Ectodermal cell (in vitro differentiated cells): ENCODE results near the gene HAPLN2.
"Not testable (repeated sequence)": the region's sequence is repeated elsewhere in the genome, so short reads cannot be mapped to it uniquely, and the experiment has no call there.

Experiments
- H3K27ac ChIP-seq: 2 replicates; pipeline ENCODE4 v1.7.0; 2013; ENCODE audit warnings: mild to moderate bottlenecking, low read depth, low read length; ENCODE audit not compliant: insufficient read depth, poor library complexity, severe bottlenecking
- H3K27me3 ChIP-seq: 2 replicates; pipeline ENCODE4 v1.7.0; 2013; ENCODE audit warnings: mild to moderate bottlenecking, low read length; ENCODE audit not compliant: insufficient read depth, control insufficient read depth, poor library complexity, severe bottlenecking
- H3K36me3 ChIP-seq: one replicate; pipeline ENCODE4 v1.7.0; 2013; ENCODE audit warnings: low read length; ENCODE audit not compliant: control insufficient read depth, insufficient read depth
- H3K4me1 ChIP-seq: one replicate; pipeline ENCODE4 v1.7.0; 2013; ENCODE audit warnings: low read length; ENCODE audit not compliant: control insufficient read depth, insufficient read depth
- H3K4me3 ChIP-seq: 2 replicates; pipeline ENCODE4 v1.7.0; 2013; ENCODE audit warnings: low read depth, low read length, control low read depth; ENCODE audit not compliant: insufficient read depth
- H3K9me3 ChIP-seq: 2 replicates; pipeline ENCODE4 v1.7.0; 2013; ENCODE audit warnings: mild to moderate bottlenecking, low read length, moderate library complexity; ENCODE audit not compliant: control insufficient read depth
- WGBS, 2 experiments: methylation state at CpG; one replicate each; pipeline ENCODE4 v1.1.7; 2013; ENCODE audit warnings: missing lambda C conversion rate in 2 of 2; 5-methylcytosine and 5-hydroxymethylcytosine counted together

HAPLN2 gene

GRCh38 chr1:156629823-156630449 lies 10.7 kb downstream of the HAPLN2 start:
- Histone ChIP-seq H3K36me3 (no peaks in the 10 kb centered on the region), H3K27ac (no peak overlapping the region), H3K9me3 (no peaks in the 10 kb centered on the region), H3K27me3 (peaks cover 71% of the 10 kb centered on the region), H3K4me1 (peaks cover 2% of the 10 kb centered on the region), H3K4me3 (no peak overlapping the region)
- 91% methylated on average over 8 of the region's 8 CpGs for WGBS, 2 experiments

- H3K4me1 ChIP-seq, H3K36me3 ChIP-seq, H3K4me3 ChIP-seq, H3K27ac ChIP-seq, H3K9me3 ChIP-seq: not testable (repeated sequence)
- WGBS, 2 experiments: 64 to 65% methylated on average over 9 of the region's 9 CpGs
- H3K27me3 ChIP-seq: peaks cover 71% of the 10 kb centered on the region
Observed at GRCh38 chr1:156631152-156631551, 11.9 kb downstream of the HAPLN2 start.

DNA sequence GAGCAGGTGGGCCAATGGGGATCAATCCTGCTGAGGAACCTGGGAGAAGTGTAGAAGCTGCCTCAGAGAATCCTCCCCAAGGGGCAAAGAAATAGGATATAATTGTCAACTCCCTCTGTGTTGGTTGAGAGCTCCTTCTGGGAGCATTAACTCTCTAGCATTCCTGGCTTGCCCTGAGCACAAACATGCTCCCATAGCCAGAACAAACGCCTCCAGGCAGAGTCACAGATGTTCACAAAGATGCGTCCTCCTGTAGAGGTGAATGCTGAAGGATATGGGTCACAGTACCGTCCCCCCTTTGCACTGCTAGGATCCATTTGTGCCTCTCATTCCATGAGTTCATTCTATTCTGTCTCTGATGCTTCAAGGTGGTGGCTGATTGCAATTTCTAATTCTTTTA lies 13.1 kb downstream of the HAPLN2 start:
- Histone ChIP-seq H3K9me3 (no peaks in the 10 kb centered on the region), H3K36me3 (no peaks in the 10 kb centered on the region), H3K4me3 (no peak overlapping the region), H3K27me3 (peaks cover 69% of the 10 kb centered on the region), H3K4me1 (no peaks in the 10 kb centered on the region), H3K27ac (no peak overlapping the region)
- WGBS, 2 experiments: 76% methylated on average over 3 of the region's 3 CpGs

DNA sequence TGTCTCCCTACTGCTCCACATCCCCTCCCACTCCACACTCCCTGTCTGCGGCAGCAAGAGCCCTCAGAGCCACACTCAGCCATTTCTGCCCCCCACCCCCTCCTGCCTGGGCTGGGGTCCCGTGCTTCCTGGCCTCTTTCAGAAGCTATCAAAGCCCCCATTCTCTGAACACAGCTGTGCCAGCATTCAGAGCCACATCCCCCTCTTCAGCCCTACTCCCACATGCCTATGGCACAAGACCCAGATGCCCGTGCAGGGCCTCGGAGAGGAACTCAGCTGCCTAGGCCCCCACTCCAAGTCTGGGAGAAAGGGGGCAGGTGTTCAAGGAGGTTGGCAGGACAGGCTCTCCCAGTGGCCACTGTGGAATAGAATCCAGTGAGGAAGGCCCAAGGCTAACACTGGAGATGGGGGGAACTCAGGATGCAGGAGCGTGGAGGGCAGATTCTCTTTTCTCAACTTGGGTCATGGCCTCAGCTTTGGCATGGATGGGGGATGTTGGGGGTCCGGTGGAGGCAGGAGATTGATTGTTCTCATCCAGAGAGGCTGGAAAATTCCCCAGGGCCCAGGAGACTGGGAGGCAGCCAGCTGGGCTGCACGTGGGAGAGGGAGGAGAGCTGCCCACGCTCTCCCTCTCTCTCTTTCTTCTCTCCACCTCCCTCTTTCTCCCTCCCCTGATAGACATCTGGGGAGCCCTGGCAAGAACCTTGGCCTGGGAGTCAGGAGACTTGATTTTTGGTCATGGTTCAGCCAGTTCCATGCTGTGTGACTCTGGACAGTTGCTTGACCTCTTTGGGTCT lies 19.2 kb downstream of the HAPLN2 start:
- Histone ChIP-seq H3K27ac (no peak overlapping the region), H3K27me3 (peaks cover 99% of the 10 kb centered on the region), H3K9me3 (no peaks in the 10 kb centered on the region), H3K4me3 (no peak overlapping the region), H3K36me3 (no peaks in the 10 kb centered on the region), H3K4me1 (peaks cover 10% of the 10 kb centered on the region)
- 72 to 75% methylated on average over 7 to 8 of the region's 8 CpGs for WGBS, 2 experiments

- Histone ChIP-seq H3K4me3 (no peak overlapping the region), H3K27ac (no peak overlapping the region), H3K36me3 (no peaks in the 10 kb centered on the region), H3K27me3 (peaks cover 99% of the 10 kb centered on the region), H3K9me3 (no peaks in the 10 kb centered on the region), H3K4me1 (peaks cover 10% of the 10 kb centered on the region)
- WGBS, 2 experiments: 78 to 79% methylated on average over 6 of the region's 6 CpGs
Observed at GRCh38 chr1:156639601-156640101, 20.4 kb downstream of the HAPLN2 start.

DNA sequence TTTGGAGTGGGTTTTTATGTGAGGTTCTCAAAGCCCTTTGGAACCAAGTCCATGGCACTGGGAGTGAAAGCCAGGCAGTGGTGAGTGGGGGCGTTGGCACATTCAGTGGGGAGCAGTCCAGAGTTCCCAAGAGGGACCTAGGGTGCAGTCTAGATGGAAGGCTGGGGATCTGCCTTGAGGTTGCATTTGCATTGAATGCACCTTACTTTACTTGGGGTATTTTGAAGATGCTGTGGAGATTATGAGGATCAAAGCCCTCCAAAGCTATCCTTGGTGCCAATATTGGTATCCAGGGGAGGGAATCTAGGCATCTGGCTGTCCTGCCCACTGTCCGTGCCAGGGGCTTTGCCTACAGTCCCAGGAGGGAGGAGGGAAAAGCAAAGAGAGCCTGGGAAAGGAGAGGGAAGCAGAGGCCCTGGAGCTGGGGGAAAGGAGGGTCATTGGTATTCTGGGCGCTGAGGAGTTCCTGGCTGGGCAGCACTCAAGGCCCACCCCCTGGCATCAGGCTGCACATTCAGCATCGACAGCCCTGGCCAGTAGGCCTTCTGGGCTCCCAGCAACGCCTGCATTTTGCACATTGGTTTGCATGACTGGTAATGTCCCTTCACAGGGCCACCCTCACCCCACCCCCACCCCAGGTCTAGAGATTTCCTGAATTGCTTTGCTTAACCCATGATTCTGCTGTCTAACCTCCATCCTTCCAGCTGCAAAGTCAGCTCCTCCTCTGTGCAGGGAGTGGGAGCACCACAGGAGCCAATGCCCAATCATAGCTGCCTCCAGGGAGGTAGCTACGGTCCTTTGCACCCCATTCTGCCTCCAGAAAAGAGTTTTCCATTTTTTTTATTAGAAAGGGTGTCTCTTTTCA lies 21.9 kb downstream of the HAPLN2 start:
- no peak overlapping the region for H3K27ac ChIP-seq
- H3K9me3 ChIP-seq: no peaks in the 10 kb centered on the region
- H3K4me1 ChIP-seq: peaks cover 10% of the 10 kb centered on the region
- H3K36me3 ChIP-seq: no peaks in the 10 kb centered on the region
- WGBS, 2 experiments: 42 to 50% methylated on average over 6 of the region's 6 CpGs
- peaks cover 99% of the 10 kb centered on the region for H3K27me3 ChIP-seq
- peak overlapping the region; percentile 26 for H3K4me3 ChIP-seq

- WGBS, 2 experiments: 0% methylated on average over 40 to 46 of the region's 46 CpGs
- Histone ChIP-seq H3K27ac (no peak within 1 kb of the TSS), H3K27me3 (peaks cover 95% of the 10 kb centered on the region), H3K4me1 (peaks cover 10% of the 10 kb centered on the region), H3K4me3 (peak within 1 kb of the TSS; percentile 39), H3K9me3 (no peaks in the 10 kb centered on the region), H3K36me3 (no peaks in the 10 kb centered on the region)
Observed at GRCh38 chr1:156641761-156642264, 22.6 kb downstream of the HAPLN2 start, which contains the start of gene BCAN. Gene BCAN (plus strand): TSS chr1:156642117. CDS start chr1:156646055, 3,938 bp downstream.

DNA sequence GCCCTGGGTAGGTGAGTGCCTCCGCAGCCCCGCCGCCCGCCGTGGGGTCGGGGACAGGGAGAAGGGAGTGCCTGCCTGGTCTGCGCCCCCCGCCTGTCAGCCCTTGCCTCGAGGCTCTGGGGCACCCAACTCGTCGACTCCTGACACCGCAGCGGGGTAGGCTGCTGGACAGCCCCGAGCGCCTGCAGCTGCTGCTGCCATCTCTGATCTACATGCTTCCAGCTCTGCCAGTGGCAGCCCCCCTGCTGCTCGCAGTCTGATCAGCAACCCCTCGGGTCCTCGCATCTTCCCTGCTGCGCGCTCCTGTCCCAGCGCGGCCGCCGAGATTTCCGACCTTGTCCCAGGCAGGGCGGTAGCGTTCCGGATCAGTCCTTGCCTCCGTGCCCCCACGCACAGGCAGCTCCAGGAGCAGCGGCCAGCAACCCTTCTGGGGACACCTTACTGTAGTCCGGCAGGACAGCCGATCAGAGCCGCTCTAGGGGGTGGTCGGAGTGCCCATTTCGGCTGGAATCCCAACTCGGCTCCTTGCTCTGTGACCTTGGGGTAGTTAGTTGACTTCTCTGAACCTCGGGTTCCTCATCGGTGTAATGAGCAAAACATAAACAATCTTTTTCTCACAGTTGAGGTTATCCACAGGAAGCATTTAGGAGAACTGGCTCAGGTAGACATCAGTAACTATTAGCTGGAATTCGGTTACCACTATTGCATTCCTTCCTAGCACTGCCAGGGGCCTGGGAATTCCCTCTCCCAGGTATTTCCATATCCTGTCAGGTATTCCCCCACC lies 23.2 kb downstream of the HAPLN2 start:
- Histone ChIP-seq H3K9me3 (no peaks in the 10 kb centered on the region), H3K27me3 (peaks cover 93% of the 10 kb centered on the region), H3K36me3 (no peaks in the 10 kb centered on the region), H3K4me3 (peak overlapping the region; percentile 39), H3K27ac (no peak overlapping the region), H3K4me1 (peaks cover 10% of the 10 kb centered on the region)
- 7 to 8% methylated on average over 40 of the region's 40 CpGs for WGBS, 2 experiments

DNA sequence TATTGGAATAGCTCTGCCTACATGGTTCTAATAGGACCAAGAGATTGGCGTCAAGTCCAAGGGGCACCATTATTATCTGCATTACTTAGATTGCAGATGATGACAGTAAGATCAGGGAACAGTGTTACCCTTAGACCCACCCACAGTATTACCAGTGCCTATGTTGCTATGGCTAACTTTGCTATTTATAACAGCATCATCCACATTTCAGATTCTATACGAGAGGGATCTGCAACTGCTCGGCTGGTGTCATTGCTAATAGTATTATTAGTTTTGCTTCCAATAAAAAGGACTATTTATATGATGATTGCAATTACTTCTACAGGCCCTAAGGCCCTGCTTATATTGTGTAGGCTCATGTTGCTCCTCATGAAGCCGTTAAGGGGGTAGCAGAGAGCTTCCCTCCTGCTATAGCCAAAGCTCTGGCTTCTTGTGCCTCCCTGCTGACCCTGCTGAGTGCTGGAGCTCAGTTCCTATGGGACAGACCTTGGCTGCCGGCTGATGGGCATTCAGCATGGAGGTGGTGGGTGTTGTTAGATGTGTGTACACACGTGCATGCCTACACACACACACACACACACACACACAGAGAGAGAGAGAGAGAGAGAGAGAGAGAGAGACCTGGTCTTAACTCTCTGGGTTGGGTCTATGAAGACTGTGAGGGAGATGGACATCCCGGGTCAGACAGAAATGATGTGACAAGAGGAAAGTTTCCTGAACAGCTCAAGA lies 24.0 kb downstream of the HAPLN2 start:
- Histone ChIP-seq H3K4me3 (no peak overlapping the region), H3K36me3 (no peaks in the 10 kb centered on the region), H3K27ac (no peak overlapping the region), H3K9me3 (no peaks in the 10 kb centered on the region), H3K4me1 (peaks cover 10% of the 10 kb centered on the region), H3K27me3 (peaks cover 93% of the 10 kb centered on the region)
- 47 to 62% methylated on average over 2 to 5 of the region's 7 CpGs for WGBS, 2 experiments
